ENCODE results near the gene MEIS3. TPM values are rescaled to one million over a fixed set of nuclear protein-coding genes. Genes with fewer than 3 reads are reported as not detected.
A peak's percentile ranks its signal among the peaks of the same experiment; 100 is the strongest.

Gene MEIS3
- total and polyA plus RNA-seq, 10 of the 15 experiments (the other 5 are each of a cell fraction or from before 2014, with no cell fraction given), result 0.05 to 0.23 TPM; not detected in 8

DNA sequence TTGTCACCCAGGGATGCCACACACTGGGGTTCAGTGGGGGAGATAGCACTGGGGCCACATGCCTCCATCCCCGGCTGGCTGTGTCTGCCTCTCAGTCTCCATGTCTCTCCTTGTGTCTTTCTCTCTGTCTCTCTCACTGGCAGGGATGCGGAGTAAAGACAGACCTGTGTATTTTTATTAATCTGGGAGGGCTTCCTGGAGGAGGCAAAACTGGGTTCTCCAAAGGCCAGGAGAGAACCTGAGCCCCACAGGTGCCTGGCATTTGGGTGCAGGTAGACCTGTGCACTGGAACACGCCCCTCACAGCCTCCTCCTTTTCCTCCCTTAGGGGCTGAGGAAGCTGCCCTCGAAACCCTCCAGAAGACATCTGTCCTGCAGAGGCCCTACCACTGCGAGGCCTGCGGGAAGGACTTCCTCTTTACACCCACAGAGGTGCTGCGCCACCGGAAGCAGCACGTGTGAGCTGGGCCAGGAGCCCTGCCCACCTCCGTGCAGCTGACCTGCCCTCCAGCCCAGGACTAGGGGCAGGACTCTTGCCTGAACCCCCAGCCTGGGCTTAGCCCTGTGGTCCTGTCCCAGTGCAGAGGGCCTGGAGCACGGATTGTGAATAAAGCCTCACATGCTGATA, 37.6 kb downstream of the MEIS3 start (continued):
- no peak for TF ChIP-seq ATF7 (IDR thresholded peaks at IDR 0.05; ENCODE audit: low read depth)
- TF ChIP-seq, protein P1, sequence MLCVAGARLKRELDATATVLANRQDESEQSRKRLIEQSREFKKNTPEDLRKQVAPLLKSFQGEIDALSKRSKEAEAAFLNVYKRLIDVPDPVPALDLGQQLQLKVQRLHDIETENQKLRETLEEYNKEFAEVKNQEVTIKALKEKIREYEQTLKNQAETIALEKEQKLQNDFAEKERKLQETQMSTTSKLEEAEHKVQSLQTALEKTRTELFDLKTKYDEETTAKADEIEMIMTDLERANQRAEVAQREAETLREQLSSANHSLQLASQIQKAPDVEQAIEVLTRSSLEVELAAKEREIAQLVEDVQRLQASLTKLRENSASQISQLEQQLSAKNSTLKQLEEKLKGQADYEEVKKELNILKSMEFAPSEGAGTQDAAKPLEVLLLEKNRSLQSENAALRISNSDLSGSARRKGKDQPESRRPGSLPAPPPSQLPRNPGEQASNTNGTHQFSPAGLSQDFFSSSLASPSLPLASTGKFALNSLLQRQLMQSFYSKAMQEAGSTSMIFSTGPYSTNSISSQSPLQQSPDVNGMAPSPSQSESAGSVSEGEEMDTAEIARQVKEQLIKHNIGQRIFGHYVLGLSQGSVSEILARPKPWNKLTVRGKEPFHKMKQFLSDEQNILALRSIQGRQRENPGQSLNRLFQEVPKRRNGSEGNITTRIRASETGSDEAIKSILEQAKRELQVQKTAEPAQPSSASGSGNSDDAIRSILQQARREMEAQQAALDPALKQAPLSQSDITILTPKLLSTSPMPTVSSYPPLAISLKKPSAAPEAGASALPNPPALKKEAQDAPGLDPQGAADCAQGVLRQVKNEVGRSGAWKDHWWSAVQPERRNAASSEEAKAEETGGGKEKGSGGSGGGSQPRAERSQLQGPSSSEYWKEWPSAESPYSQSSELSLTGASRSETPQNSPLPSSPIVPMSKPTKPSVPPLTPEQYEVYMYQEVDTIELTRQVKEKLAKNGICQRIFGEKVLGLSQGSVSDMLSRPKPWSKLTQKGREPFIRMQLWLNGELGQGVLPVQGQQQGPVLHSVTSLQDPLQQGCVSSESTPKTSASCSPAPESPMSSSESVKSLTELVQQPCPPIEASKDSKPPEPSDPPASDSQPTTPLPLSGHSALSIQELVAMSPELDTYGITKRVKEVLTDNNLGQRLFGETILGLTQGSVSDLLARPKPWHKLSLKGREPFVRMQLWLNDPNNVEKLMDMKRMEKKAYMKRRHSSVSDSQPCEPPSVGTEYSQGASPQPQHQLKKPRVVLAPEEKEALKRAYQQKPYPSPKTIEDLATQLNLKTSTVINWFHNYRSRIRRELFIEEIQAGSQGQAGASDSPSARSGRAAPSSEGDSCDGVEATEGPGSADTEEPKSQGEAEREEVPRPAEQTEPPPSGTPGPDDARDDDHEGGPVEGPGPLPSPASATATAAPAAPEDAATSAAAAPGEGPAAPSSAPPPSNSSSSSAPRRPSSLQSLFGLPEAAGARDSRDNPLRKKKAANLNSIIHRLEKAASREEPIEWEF (IDR thresholded peaks at IDR 0.05; ENCODE audit: insufficient replicate concordance, low read depth, low read length), result no peak
- peak; percentile 11; the same call in 1 of the 2 replicates for TF ChIP-seq RUNX3 (IDR thresholded peaks at IDR 0.05; ENCODE audit: low read length)
- peak; percentile 92 to 96 for TF ChIP-seq BHLHE40 (IDR thresholded peaks at IDR 0.05; ENCODE audit: borderline replicate concordance in 1 of 2, low read depth in 2 of 2, low read length in 1 of 2)

DNA sequence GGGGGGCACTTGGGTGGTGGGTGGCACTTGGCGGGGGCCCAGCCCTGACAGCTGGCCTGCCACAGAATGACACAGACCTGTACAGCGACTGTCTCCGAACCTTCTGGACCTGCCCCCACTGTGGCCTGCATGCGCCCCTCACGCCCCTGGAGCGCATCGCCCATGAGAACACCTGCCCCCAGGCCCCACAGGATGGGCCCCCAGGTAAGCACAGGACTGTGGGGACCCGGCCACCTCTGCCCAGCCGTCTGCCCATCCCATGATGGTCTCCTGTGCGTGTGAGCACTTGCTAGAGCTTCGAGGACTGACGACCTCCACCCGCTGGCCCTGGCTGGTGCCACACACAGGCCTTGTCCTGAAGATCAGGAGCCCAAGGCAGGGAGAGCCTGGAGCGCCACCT, 38.2 kb downstream of the MEIS3 start:
- in situ Hi-C loops (cut with MboI) (no loop called here), intact Hi-C loops (cut with micrococcal nuclease; ENCODE audit: unreplicated experiment) (no loop called here)
- ChIA-PET POLR2A (no interaction called here), RAD21 (ENCODE audit: unreplicated experiment) (no interaction called here), SMC1A (ENCODE audit: uncharacterized antibody, unreplicated experiment) (no interaction called here), CTCF (interaction anchor here (1.1 kb wide), 1 partner anchor 29 kb away, joined by 3 read pairs; no protein-coding TSS in a partner anchor)
- TF ChIP-seq FOXK2 (IDR thresholded peaks at IDR 0.05), result no peak
- TF ChIP-seq, protein P2, sequence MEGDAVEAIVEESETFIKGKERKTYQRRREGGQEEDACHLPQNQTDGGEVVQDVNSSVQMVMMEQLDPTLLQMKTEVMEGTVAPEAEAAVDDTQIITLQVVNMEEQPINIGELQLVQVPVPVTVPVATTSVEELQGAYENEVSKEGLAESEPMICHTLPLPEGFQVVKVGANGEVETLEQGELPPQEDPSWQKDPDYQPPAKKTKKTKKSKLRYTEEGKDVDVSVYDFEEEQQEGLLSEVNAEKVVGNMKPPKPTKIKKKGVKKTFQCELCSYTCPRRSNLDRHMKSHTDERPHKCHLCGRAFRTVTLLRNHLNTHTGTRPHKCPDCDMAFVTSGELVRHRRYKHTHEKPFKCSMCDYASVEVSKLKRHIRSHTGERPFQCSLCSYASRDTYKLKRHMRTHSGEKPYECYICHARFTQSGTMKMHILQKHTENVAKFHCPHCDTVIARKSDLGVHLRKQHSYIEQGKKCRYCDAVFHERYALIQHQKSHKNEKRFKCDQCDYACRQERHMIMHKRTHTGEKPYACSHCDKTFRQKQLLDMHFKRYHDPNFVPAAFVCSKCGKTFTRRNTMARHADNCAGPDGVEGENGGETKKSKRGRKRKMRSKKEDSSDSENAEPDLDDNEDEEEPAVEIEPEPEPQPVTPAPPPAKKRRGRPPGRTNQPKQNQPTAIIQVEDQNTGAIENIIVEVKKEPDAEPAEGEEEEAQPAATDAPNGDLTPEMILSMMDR (IDR thresholded peaks at IDR 0.05 in 2 of 3, conservative IDR thresholded peaks at IDR 0.05 in 1 of 3; ENCODE audit: control insufficient read depth in 2 of 3, extremely low read depth in 1 of 3, insufficient read depth in 1 of 3, low read depth in 3 of 3, low read length in 3 of 3), result no peak
- TF ChIP-seq SREBF2 (IDR thresholded peaks at IDR 0.05; ENCODE audit: low read length), result no peak
- no peak for TF ChIP-seq SMAD1 (IDR thresholded peaks at IDR 0.05; ENCODE audit: low read depth, partially characterized antibody)
- FAIRE-seq (no peak), DNase-seq (ENCODE audit: low read depth, low spot score) (no peak), ATAC-seq (no peak)
- no peaks in the 10 kb centered on the region for H3K27me3 ChIP-seq (replicated peaks in 1 of 2; ENCODE audit: control insufficient read depth in 2 of 2, insufficient read depth in 2 of 2, low read length in 1 of 2)
- H3K4me1 ChIP-seq (ENCODE audit: control insufficient read depth, insufficient read depth, low read length), result peaks cover 4% of the 10 kb centered on the region; the same call in 1 of the 2 replicates
- peaks cover 5 to 24% of the 10 kb centered on the region in 2 experiments; a peak in 3 of 4 replicates for H3K36me3 ChIP-seq (ENCODE audit: control insufficient read depth in 2 of 2, insufficient read depth in 2 of 2, low read length in 1 of 2)
- WGBS (ENCODE audit: insufficient coverage, insufficient replicate concordance, low lambda C conversion rate, missing lambda C conversion rate), result 78% methylated on average over 14 of the region's 14 CpGs
- no peaks in the 10 kb centered on the region for H3K79me2 ChIP-seq (ENCODE audit: control insufficient read depth, insufficient read depth, low read length)
- H3K9ac ChIP-seq (ENCODE audit: control insufficient read depth, insufficient read depth, low read length), result no peak overlapping the region
- no peak overlapping the region for H3K27ac ChIP-seq (ENCODE audit: control insufficient read depth, insufficient read depth)
- no peak overlapping the region for H2AFZ ChIP-seq (ENCODE audit: control insufficient read depth, low read depth, low read length)
- no TSS peak for BruUV-seq (replicated peaks)
- no peak overlapping the region for H3K4me3 ChIP-seq
- no peaks in the 10 kb centered on the region for H3K9me3 ChIP-seq (replicated peaks; ENCODE audit: control insufficient read depth, insufficient read depth, low read length)
- H4K20me1 ChIP-seq (ENCODE audit: control insufficient read depth, insufficient read depth), result no peaks in the 10 kb centered on the region
- no peak overlapping the region for H3K4me2 ChIP-seq (ENCODE audit: control insufficient read depth, insufficient read depth)
